ENCODE results near the gene HEPACAM.

DNA sequence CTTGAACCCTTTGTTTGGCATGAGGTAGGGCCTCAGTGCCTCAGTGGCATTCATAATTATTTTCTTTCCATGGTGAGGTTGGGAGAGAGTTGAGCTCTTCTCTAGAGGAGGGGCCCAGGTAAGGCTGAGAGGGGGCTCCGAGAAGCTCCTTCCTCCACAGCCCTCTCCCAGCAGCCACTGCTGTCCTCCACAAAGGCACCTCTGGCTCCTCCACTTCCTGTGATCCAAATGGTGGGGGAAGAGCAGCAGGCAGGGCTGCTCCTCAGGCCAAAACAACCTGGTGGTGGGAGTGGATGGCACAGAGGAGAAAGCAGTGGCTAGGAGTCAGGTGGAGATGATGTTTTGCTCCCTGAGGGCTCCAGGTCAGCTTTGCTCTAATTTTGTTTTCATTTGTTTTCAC is 51.5 kb downstream of the HEPACAM start:
- no peak for TF ChIP-seq POLR2A (IDR thresholded peaks at IDR 0.05)
- TF ChIP-seq, protein P1, sequence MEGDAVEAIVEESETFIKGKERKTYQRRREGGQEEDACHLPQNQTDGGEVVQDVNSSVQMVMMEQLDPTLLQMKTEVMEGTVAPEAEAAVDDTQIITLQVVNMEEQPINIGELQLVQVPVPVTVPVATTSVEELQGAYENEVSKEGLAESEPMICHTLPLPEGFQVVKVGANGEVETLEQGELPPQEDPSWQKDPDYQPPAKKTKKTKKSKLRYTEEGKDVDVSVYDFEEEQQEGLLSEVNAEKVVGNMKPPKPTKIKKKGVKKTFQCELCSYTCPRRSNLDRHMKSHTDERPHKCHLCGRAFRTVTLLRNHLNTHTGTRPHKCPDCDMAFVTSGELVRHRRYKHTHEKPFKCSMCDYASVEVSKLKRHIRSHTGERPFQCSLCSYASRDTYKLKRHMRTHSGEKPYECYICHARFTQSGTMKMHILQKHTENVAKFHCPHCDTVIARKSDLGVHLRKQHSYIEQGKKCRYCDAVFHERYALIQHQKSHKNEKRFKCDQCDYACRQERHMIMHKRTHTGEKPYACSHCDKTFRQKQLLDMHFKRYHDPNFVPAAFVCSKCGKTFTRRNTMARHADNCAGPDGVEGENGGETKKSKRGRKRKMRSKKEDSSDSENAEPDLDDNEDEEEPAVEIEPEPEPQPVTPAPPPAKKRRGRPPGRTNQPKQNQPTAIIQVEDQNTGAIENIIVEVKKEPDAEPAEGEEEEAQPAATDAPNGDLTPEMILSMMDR (IDR thresholded peaks at IDR 0.05), result no peak
- no peak for TF ChIP-seq POLR2AphosphoS5 (IDR thresholded peaks at IDR 0.05; ENCODE audit: insufficient read depth in 1 of 2, low read depth in 1 of 2)

Data from vagina (tissue), 2 donors.